Measurements from ENCODE around the gene MMP28. TPM values are rescaled to one million over a fixed set of nuclear protein-coding genes. Genes with fewer than 3 reads are reported as not detected.

Gene MMP28
- total RNA-seq, 1 donor from 2014 or later = 3.5 TPM

GRCh38 chr17:35723735-35724134 is 71.7 kb downstream of the MMP28 start:
- no peak for DNase-seq

GRCh38 chr17:35717475-35717874 is 78.0 kb downstream of the MMP28 start:
- DNase-seq = no peak

GRCh38 chr17:35716897-35717465 is 78.5 kb downstream of the MMP28 start:
- no peak for DNase-seq

GRCh38 chr17:35716173-35716572 is 79.3 kb downstream of the MMP28 start:
- DNase-seq = no peak

Other genes with a start within 250 kb of the MMP28 start
- 0.31 TPM for gene SLFN14, start 234.8 kb downstream of the MMP28 start, total RNA-seq
- gene PEX12, start 217.1 kb downstream of the MMP28 start, total RNA-seq = 4.2 TPM
- gene AP2B1, start 208.3 kb downstream of the MMP28 start, total RNA-seq = 77.1 TPM
- gene RASL10B, start 64.0 kb downstream of the MMP28 start, total RNA-seq = 0.62 TPM
- gene GAS2L2, start 42.4 kb downstream of the MMP28 start, total RNA-seq = not detected
- gene C17orf50, start 34.8 kb downstream of the MMP28 start, total RNA-seq = not detected
- 94.0 TPM for gene TAF15, start 13.8 kb upstream of the MMP28 start, total RNA-seq
- gene HEATR9, start 73.2 kb upstream of the MMP28 start, total RNA-seq = not detected
- gene CCL5, start 84.7 kb upstream of the MMP28 start, total RNA-seq = 3.5 TPM
- 1.6 TPM for gene RDM1, start 135.1 kb upstream of the MMP28 start, total RNA-seq
- not detected for gene LYZL6, start 148.1 kb upstream of the MMP28 start, total RNA-seq
- gene CCL16, start 185.9 kb upstream of the MMP28 start, total RNA-seq = not detected
- 0.92 TPM for gene CCL14, start 191.1 kb upstream of the MMP28 start, total RNA-seq
- gene CCL15, start 205.9 kb upstream of the MMP28 start, total RNA-seq = not detected
- not detected for gene CCL23, start 222.3 kb upstream of the MMP28 start, total RNA-seq

All from tongue (tissue), 2 donors.